HepG2 (cell line): Measurements from ENCODE around the gene HEPHL1.
A peak's percentile ranks its signal among the peaks of the same experiment; 100 is the strongest.

Source experiments
- CCDC6 ChIP-seq: sonication (generic); formaldehyde crosslinking; IDR thresholded peaks from 2 replicates; pipeline ENCODE4 v1.8.1; 2022; ENCODE audit warnings: mild to moderate bottlenecking, missing genetic modification reagents, moderate library complexity
- CEBPB ChIP-seq: IDR thresholded peaks from 2 replicates; pipeline ENCODE4 v1.6.1; 2011; ENCODE audit warnings: low read depth, low read length, improper control_type of control experiment, borderline replicate concordance
- CHD4 ChIP-seq: fragments of 200-600 bp; sonication (generic); IDR thresholded peaks from 2 replicates; pipeline ENCODE4 v1.7.0; 2017; ENCODE audit warnings: mild to moderate bottlenecking, low read length, borderline replicate concordance
- EZH2 ChIP-seq: conservative IDR thresholded peaks from 2 replicates; pipeline ENCODE4 v1.6.1; 2012; ENCODE audit warnings: mild to moderate bottlenecking, low read depth, low read length, moderate library complexity
- HNRNPH1 ChIP-seq: fragments of 200-400 bp; formaldehyde crosslinking; optimal IDR thresholded peaks from 2 replicates; pipeline ENCODE3; 2017; ENCODE audit warnings: mild to moderate bottlenecking, low read depth, low read length
- MED1 ChIP-seq: sonication (generic); formaldehyde crosslinking; IDR thresholded peaks from 2 replicates; pipeline ENCODE4 v1.4.0; 2020; ENCODE audit warnings: missing genetic modification reagents
- NFIC ChIP-seq: IDR thresholded peaks from 2 replicates; pipeline ENCODE4 v1.6.1; 2012; ENCODE audit warnings: mild to moderate bottlenecking, low read length, inconsistent platforms
- YY1 ChIP-seq: IDR thresholded peaks from 2 replicates; pipeline ENCODE4 v1.6.1; 2011; ENCODE audit warnings: low read length, low read depth, moderate library complexity, mild to moderate bottlenecking; ENCODE audit not compliant: insufficient read depth, insufficient replicate concordance
- ZNF891 ChIP-seq: sonication (generic); formaldehyde crosslinking; IDR thresholded peaks from 2 replicates; pipeline ENCODE4 v1.5.0; 2020; ENCODE audit warnings: mild to moderate bottlenecking, missing genetic modification reagents
- TF ChIP-seq, protein P1 (sequence below), 2 experiments: sonication (generic) in 1 of 2; formaldehyde crosslinking in 1 of 2; IDR thresholded peaks; 2 replicates each; pipeline versions ENCODE4 v1.5.1 to v1.6.1; 2011 to 2020; ENCODE audit warnings: borderline replicate concordance in 1 of 2, low read depth in 1 of 2, low read length in 1 of 2, mild to moderate bottlenecking in 1 of 2, missing genetic modification reagents in 1 of 2, moderate library complexity in 1 of 2
- TF ChIP-seq, protein P2 (sequence below): sonication (generic); formaldehyde crosslinking; IDR thresholded peaks from 2 replicates; pipeline ENCODE4 v1.4.0; 2020; ENCODE audit warnings: missing genetic modification reagents

DNA sequence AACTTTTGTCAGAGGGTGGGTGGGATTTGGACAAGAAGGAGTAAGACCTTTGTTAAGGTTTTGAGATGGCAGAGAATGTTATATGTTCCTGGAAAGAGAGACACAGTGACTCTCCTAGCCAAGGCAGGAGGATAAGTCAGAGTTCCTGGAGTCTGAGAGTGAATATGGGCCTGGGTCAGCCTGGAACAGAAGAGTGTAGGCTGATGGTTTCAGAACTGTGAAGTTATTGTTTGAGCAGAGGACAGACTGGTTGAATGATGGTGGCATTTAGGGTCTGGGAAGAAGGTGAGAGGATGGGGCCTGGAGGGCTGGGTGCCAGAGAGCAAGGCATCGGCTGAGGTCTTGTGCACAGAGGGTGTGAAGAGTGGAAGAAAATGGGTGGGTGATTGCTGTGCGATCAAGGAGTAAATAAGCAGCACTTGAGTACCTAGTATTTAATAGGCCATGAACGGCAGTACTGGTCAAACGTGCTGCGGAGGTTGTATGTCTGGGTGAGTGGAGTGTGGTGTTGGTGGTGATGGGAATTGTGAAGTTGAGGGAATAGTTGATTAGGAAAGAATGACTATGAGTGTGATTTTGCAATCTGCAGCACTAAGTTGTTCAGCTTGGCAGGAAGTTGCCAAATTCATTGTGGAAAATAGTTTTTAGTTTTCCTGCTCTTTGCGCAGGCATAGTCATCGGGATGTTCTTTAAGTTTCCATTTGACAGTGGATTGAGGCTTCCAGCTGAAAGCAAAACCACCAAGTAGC lies 109.3 kb downstream of the HEPHL1 start:
- TF ChIP-seq HNRNPH1 (no peak), MED1 (CRISPR knock-in tag) (no peak), CHD4 (no peak), EZH2 (no peak), ZNF891 (CRISPR knock-in tag) (no peak), CEBPB (peak; percentile 73), NFIC (no peak), YY1 (no peak), CCDC6 (no peak)
- TF ChIP-seq, protein P1, sequence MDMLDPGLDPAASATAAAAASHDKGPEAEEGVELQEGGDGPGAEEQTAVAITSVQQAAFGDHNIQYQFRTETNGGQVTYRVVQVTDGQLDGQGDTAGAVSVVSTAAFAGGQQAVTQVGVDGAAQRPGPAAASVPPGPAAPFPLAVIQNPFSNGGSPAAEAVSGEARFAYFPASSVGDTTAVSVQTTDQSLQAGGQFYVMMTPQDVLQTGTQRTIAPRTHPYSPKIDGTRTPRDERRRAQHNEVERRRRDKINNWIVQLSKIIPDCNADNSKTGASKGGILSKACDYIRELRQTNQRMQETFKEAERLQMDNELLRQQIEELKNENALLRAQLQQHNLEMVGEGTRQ (IDR thresholded peaks at IDR 0.05; ENCODE audit: low read depth, low read length), result no peak
- TF ChIP-seq, protein P1 (CRISPR knock-in tag; IDR thresholded peaks at IDR 0.05; ENCODE audit: borderline replicate concordance), result no peak
- TF ChIP-seq, protein P2, sequence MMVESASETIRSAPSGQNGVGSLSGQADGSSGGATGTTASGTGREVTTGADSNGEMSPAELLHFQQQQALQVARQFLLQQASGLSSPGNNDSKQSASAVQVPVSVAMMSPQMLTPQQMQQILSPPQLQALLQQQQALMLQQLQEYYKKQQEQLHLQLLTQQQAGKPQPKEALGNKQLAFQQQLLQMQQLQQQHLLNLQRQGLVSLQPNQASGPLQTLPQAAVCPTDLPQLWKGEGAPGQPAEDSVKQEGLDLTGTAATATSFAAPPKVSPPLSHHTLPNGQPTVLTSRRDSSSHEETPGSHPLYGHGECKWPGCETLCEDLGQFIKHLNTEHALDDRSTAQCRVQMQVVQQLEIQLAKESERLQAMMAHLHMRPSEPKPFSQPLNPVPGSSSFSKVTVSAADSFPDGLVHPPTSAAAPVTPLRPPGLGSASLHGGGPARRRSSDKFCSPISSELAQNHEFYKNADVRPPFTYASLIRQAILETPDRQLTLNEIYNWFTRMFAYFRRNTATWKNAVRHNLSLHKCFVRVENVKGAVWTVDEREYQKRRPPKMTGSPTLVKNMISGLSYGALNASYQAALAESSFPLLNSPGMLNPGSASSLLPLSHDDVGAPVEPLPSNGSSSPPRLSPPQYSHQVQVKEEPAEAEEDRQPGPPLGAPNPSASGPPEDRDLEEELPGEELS (CRISPR knock-in tag), result no peak
